ENCODE measurements around the gene CARD10. TPM values are rescaled to one million over a fixed set of nuclear protein-coding genes. Genes with fewer than 3 reads are reported as not detected.

CARD10 gene
- total and polyA plus RNA-seq, 2 of the 13 experiments (the other 11 are each of a cell fraction or from before 2014, with no cell fraction given): 35.2 to 55.8 TPM

DNA sequence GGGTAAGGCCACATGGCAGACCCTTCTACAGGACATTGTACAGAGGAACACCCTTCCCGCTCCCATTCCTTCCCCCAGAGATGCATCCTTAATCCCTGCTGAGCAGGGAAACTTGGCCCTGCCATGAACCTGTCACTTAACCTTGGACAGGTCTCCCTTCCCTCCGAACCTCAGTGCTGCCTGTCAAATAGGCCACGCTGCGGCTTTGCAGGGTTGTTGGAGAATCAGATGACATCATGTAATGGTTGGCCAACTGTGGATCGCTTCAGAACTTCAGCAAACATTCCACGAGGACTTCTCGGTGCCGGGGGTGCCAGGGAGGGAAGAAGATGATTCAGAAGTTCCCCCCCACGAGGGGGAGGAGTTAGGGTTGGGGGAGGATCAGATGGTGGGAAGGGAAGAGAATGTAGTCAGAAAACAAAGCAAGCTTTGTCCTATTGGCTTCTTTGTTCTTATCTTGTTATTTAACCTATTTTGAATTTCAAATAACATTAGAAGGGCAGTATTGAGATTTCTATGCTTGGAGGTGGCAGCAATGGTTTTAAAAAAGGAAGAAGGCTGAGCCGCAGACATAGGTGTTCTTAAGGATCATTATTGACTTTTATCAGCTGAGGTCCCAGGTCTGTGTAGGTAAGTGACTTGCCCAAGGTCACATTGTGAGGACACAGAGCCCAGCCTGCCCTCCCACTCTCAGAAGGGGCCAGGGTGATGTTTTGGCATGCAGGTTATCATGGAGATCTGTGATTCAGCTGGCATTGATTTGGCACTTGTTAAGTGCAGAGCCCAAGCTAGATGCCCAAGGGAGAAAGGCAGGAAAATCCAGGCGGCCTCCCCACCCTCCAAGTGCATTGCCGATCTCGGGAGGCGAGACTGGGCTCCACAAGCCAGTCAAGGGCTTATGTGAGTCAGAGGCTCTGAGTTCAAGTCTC is 44.2 kb upstream of the CARD10 start (continued):
- TF ChIP-seq MBNL3 (CRISPR knock-in tag; conservative IDR thresholded peaks at IDR 0.05) (no peak), PHF21A (CRISPR knock-in tag; IDR thresholded peaks at IDR 0.05) (0 out of 2 replicates have a peak, but pooled peaks have one; percentile 19), POGZ (CRISPR knock-in tag; IDR thresholded peaks at IDR 0.05) (no peak), ZBTB20 (CRISPR knock-in tag; IDR thresholded peaks at IDR 0.05; ENCODE audit: borderline replicate concordance, low read depth) (0 out of 2 replicates have a peak, but pooled peaks have one; percentile 35), ZNF780A (CRISPR knock-in tag; IDR thresholded peaks at IDR 0.05) (no peak), ZNF891 (CRISPR knock-in tag; IDR thresholded peaks at IDR 0.05) (0 out of 2 replicates have a peak, but pooled peaks have one; percentile 30), BRD4 (CRISPR knock-in tag; IDR thresholded peaks at IDR 0.05) (no peak), GTF3A (CRISPR knock-in tag; conservative IDR thresholded peaks at IDR 0.05) (no peak), ZNF747 (CRISPR knock-in tag; IDR thresholded peaks at IDR 0.05; ENCODE audit: borderline replicate concordance) (no peak), ZNF589 (CRISPR knock-in tag; conservative IDR thresholded peaks at IDR 0.05) (no peak), ZNF260 (CRISPR knock-in tag; IDR thresholded peaks at IDR 0.05; ENCODE audit: borderline replicate concordance, low read depth) (no peak), HNRNPH1 (optimal IDR thresholded peaks at IDR 0.05; ENCODE audit: low read depth, low read length) (no peak), ZNF839 (CRISPR knock-in tag; IDR thresholded peaks at IDR 0.05; ENCODE audit: borderline replicate concordance) (no peak), TP53 (CRISPR knock-in tag; conservative IDR thresholded peaks at IDR 0.05) (no peak), TIGD3 (CRISPR knock-in tag; IDR thresholded peaks at IDR 0.05; ENCODE audit: borderline replicate concordance) (no peak), CENPT (CRISPR knock-in tag; IDR thresholded peaks at IDR 0.05; ENCODE audit: low read depth) (no peak)
- TF ChIP-seq, protein P1, sequence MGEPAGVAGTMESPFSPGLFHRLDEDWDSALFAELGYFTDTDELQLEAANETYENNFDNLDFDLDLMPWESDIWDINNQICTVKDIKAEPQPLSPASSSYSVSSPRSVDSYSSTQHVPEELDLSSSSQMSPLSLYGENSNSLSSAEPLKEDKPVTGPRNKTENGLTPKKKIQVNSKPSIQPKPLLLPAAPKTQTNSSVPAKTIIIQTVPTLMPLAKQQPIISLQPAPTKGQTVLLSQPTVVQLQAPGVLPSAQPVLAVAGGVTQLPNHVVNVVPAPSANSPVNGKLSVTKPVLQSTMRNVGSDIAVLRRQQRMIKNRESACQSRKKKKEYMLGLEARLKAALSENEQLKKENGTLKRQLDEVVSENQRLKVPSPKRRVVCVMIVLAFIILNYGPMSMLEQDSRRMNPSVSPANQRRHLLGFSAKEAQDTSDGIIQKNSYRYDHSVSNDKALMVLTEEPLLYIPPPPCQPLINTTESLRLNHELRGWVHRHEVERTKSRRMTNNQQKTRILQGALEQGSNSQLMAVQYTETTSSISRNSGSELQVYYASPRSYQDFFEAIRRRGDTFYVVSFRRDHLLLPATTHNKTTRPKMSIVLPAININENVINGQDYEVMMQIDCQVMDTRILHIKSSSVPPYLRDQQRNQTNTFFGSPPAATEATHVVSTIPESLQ (CRISPR knock-in tag; conservative IDR thresholded peaks at IDR 0.05): no peak
- TF ChIP-seq, protein P2, sequence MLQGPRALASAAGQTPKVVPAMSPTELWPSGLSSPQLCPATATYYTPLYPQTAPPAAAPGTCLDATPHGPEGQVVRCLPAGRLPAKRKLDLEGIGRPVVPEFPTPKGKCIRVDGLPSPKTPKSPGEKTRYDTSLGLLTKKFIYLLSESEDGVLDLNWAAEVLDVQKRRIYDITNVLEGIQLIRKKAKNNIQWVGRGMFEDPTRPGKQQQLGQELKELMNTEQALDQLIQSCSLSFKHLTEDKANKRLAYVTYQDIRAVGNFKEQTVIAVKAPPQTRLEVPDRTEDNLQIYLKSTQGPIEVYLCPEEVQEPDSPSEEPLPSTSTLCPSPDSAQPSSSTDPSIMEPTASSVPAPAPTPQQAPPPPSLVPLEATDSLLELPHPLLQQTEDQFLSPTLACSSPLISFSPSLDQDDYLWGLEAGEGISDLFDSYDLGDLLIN (CRISPR knock-in tag; IDR thresholded peaks at IDR 0.05; ENCODE audit: borderline replicate concordance): no peak
- TF ChIP-seq, protein P3, sequence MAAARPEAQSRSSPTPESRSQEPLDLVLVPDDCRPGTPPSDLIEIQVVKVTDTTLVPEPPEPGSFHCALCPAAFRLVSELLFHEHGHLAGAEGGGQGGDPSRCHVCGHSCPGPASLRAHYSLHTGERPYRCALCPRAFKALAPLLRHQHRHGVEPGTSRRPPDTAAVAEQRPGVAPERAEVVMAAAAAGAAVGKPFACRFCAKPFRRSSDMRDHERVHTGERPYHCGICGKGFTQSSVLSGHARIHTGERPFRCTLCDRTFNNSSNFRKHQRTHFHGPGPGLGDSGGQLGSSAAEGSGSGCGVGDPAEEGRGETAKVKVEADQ (CRISPR knock-in tag; IDR thresholded peaks at IDR 0.05; ENCODE audit: borderline replicate concordance): peak; percentile 67; the same call in 1 of the 2 replicates
- TF ChIP-seq, protein P4, sequence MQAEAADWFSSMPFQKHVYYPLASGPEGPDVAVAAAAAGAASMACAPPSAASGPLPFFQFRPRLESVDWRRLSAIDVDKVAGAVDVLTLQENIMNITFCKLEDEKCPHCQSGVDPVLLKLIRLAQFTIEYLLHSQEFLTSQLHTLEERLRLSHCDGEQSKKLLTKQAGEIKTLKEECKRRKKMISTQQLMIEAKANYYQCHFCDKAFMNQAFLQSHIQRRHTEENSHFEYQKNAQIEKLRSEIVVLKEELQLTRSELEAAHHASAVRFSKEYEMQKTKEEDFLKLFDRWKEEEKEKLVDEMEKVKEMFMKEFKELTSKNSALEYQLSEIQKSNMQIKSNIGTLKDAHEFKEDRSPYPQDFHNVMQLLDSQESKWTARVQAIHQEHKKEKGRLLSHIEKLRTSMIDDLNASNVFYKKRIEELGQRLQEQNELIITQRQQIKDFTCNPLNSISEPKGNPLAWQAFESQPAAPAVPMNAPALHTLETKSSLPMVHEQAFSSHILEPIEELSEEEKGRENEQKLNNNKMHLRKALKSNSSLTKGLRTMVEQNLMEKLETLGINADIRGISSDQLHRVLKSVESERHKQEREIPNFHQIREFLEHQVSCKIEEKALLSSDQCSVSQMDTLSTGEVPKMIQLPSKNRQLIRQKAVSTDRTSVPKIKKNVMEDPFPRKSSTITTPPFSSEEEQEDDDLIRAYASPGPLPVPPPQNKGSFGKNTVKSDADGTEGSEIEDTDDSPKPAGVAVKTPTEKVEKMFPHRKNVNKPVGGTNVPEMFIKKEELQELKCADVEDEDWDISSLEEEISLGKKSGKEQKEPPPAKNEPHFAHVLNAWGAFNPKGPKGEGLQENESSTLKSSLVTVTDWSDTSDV (CRISPR knock-in tag; IDR thresholded peaks at IDR 0.05): no peak

All from HepG2 (cell line).